NCI-H748 (cell line): Measurements from ENCODE around the gene KIRREL2.

Experiments used
- DNase-seq: peaks from one replicate; lab custom pipeline; 2025; ENCODE audit not compliant: unreplicated experiment; lab: John Stamatoyannopoulos, UW

Gene KIRREL2

DNA sequence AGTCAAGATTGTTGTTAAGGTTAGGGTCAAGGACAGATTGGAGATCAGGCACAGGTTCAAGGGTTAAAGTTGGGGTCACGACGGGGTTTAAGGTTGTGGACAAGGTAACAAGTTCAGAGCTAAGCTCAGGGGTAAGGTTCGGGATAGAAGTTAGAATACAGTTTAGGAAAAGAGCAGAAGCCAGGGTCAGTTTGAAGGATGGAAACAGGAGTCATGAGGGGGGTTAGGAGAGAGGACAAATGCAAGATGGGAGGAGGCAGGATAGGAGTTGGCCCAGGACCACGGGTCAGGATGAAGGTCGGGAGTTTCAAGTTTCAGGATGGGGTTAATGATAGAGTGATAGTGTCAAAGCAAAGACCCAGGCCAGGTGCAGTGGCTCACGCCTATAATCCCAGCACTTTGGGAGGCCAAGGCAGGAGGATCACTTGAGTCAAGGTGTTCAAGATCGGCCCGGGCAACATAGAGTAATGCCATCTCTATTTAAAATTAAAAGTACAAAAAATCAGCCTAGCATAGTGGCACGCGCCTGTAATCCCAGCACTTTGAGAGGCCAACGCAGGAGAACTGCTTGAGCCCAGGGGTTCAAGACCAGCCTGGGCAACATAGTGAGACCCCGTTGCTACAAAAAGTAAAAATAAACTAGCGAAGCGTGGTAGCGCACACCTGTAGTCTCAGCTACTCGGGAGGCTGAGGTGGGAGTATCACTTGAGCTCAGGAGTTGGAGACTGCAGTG lies 12.1 kb upstream of the KIRREL2 start:
- DNase-seq, result no peak

DNA sequence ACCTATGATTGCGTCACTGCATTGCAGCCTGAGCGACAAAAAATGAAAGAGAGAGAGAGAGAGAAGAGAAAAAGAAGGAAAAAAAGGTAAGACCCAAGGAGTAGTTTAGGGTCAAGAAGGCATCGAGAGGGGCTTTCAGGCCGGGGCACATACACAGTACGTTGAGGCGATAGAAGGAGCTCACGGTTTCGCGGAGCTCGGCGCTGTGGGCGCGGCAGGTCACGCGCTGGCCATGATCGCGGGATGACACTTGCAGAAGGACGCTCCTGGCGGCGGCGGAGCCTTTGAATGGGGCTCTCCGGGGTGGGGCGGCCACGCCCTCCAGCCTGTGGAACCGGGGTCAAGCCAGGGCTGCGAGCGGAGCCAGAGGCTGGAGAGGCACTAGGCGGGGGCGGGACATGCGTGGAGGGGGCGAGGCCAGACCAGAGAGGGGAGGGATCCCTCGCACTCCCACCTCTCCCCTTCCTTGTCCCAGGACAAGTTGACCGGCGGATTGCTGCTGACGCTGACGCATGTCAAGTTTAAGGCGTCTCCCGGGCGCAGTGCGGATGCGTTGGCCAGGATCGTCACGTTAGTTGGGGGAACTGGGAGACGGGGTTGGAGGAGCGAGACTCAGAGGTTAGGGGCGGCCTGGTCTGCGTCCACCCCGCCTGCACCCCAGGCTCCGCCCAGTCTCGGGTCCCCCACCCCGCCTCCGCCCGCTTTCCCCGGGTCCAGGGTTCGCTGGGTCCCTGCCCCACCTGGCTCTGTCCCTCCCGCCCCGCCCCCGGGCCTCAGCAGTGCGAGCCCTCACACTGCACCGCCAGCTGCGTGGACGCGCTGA lies 11.3 kb upstream of the KIRREL2 start:
- peak; percentile 71 for DNase-seq

GRCh38 chr19:35846038-35846668 lies 10.6 kb upstream of the KIRREL2 start:
- peak; percentile 55 for DNase-seq

DNA sequence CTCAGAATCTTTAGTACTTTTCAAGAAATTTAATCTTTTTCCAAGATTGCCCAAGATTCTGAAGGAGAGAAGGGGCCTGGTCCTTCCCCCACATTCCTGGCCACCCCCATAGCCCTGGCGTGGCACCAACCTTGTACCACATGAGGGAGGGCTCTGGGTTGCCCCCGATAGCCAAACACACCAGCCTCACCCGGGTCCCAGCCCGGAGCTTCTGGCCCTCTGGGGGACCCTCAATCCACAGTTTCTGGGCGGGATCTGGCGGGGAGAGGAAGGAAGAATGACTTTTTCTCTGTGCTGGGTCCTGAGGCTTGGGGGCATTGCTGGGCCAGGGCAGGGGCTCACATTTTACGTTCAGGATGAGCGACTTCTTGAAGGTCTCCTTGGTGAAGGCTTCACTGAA lies 8.8 kb upstream of the KIRREL2 start:
- no peak for DNase-seq

DNA sequence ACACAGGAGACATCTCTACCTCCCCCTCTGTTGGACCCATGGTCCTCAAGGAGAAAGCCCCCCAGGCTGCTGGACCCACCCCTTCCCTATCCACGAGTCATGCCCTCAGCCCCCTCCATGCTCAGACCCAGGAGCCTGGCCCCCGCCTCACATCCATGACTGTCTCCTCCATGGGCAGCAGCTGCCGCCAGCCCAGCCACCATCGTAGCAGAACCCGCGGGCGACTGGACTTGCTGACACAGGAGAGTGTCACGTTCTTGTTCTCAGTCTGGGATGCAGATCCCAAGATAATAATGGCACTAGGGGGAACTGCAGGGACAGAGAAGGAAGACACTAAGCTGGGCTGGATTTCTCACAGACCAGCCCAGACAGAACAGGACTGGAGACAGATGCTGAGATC lies 8.2 kb upstream of the KIRREL2 start:
- no peak for DNase-seq

GRCh38 chr19:35848919-35849505 lies 7.7 kb upstream of the KIRREL2 start:
- no peak for DNase-seq

GRCh38 chr19:35851213-35852028 lies 5.3 kb upstream of the KIRREL2 start:
- DNase-seq, result peak; percentile 55

- DNase-seq, result no peak
Observed at GRCh38 chr19:35852029-35852780, 4.5 kb upstream of the KIRREL2 start, which contains the start of gene NPHS1. TSS of gene NPHS1 (minus strand) at chr19:35852504. CDS start at chr19:35851837, 667 bp downstream.

DNA sequence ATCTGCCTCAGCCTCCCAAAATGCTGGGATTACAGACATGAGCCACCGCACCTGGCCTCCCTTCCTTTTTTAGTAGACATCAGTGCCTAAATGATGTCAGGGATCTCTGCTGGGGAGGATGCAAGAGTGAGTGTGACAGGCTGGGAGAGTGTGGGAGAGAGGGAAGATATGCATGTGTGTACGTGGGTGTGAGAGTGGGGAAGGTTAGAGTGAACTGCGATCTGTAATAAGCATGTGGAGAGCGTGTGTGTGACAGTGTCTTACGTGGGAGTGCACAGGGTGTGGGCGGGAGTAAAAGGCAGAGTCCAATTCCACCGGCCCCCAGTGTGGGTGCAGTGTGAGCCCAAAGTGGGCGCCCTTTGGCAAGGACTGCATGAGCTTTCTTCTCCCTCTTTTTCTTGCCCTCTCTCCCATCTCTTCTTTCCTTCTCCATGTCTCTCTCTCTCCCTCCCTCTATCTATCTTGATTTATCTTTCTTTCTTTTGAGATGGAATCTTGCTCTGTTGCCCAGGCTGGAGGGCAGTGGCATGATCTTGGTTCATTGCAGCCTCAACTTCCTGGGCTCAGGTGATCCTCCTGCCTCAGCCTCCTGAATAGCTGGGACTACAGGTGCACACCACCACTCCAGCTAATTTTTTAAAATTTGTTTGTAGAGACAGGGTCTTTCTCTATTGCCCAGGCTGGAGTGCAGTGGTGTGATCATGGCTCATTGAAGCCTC lies 3.5 kb upstream of the KIRREL2 start:
- DNase-seq, result no peak

DNA sequence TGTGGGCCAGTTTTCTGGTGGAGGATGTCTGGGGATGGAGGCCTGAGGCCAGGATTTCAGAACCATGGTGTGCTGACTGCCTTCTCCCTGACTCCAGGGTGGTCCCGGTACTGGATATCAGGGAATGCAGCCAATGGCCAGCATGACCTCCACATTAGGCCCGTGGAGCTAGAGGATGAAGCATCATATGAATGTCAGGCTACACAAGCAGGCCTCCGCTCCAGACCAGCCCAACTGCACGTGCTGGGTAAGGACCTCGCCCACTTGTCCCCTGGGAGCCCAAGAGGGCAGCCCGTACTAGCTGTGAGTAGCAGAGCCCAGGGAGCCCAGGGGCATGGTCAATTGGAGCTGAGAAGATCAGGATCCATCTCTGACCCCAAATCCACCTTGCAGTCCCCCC lies 1.6 kb downstream of the KIRREL2 start:
- no peak for DNase-seq

DNA sequence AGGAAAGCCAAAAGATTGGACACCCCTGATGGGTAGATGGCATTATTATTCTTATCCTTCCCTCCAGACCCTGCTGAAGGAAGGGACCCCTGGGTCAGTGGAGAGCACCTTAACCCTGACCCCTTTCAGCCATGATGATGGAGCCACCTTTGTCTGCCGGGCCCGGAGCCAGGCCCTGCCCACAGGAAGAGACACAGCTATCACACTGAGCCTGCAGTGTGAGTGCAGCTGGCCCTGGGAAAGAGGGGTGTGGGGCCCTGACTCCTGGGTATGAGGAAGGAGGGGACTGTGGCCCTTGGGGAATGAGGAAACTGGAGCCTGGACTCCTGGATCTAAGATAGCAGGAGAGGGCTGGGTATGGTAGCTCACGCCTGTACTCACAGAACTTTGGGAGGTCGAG lies 2.7 kb downstream of the KIRREL2 start:
- DNase-seq, result no peak

- DNase-seq, result no peak
Observed at GRCh38 chr19:35860436-35860817, 3.7 kb downstream of the KIRREL2 start.

DNA sequence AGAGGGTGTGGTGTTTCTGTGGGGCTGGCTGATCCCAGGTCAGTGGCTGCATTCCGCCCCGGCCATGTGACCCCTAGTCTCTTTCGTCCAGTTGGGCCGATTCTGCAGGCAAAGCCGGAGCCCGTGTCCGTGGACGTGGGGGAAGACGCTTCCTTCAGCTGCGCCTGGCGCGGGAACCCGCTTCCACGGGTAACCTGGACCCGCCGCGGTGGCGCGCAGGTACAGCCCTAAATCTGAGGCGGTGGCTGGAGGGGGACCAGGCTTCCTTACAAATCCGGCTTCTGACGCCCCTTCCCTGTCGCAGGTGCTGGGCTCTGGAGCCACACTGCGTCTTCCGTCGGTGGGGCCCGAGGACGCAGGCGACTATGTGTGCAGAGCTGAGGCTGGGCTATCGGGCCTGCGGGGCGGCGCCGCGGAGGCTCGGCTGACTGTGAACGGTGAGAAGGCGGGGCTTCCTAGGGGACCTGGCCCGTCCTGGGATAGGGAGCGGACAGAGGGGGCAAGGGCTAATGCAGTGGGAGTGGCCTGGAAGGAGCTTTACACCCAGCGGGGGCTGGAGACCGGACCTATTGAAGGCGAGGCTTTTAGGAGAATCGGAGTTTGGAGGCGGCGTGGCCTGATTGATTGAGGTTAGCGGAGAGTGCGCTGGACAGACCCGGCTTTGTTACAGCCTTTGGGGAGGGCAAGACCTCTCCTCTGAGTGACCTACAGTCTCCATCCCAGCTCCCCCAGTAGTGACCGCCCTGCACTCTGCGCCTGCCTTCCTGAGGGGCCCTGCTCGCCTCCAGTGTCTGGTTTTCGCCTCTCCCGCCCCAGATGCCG lies 4.3 kb downstream of the KIRREL2 start:
- no peak for DNase-seq

DNA sequence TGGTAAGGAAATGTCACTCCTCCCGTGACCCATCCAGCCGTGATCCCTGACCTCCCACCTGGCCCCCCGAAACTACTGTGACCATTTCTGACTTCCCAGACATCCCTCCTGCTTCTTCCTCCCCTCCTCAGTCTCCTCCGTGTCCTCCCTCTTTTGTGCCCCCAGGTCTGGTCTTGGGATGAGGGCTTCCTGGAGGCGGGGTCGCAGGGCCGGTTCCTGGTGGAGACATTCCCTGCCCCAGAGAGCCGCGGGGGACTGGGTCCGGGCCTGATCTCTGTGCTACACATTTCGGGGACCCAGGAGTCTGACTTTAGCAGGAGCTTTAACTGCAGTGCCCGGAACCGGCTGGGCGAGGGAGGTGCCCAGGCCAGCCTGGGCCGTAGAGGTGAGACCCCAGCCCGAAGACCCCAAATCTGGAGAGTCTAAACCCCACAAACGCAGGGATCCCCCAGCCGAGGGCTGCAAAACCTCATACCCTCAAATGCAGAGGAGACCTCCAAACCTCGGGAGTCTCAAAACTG lies 5.0 kb downstream of the KIRREL2 start:
- no peak for DNase-seq

- no peak for DNase-seq
Observed at GRCh38 chr19:35862528-35862927, 5.8 kb downstream of the KIRREL2 start.

- no peak for DNase-seq
Observed at GRCh38 chr19:35863018-35863417, 6.3 kb downstream of the KIRREL2 start.

- peak; percentile 85 for DNase-seq
Observed at GRCh38 chr19:35868172-35868822, 11.6 kb downstream of the KIRREL2 start, which contains the start of gene APLP1. TSS of gene APLP1 (plus strand) at chr19:35868574. CDS start at chr19:35868637, 63 bp downstream.
